Muscle layer of colon (tissue), 2 donors: ENCODE measurements around the gene ATP8A2.
"Not testable (repeated sequence)": the region's sequence is repeated elsewhere in the genome, so short reads cannot be mapped to it uniquely, and the experiment has no call there.

Experiments
- H3K27ac ChIP-seq: one replicate; pipeline ENCODE4 v1.7.0; 2013; ENCODE audit warnings: low read depth, mild to moderate bottlenecking, low read length, moderate library complexity
- H3K27me3 ChIP-seq, 2 donors: one replicate each; pipeline ENCODE4 v1.7.0; 2013; ENCODE audit warnings: low read length in 2 of 2, mild to moderate bottlenecking in 2 of 2; ENCODE audit not compliant: insufficient read depth in 2 of 2, control insufficient read depth in 1 of 2
- H3K36me3 ChIP-seq: one replicate; pipeline ENCODE4 v1.7.0; 2013; ENCODE audit warnings: mild to moderate bottlenecking, low read length; ENCODE audit not compliant: insufficient read depth
- H3K4me1 ChIP-seq: one replicate; pipeline ENCODE4 v1.7.0; 2013; ENCODE audit warnings: mild to moderate bottlenecking, low read length; ENCODE audit not compliant: insufficient read depth
- H3K4me3 ChIP-seq, 2 donors: one replicate each; pipeline ENCODE4 v1.7.0; 2013; ENCODE audit warnings: low read length in 2 of 2, low read depth in 1 of 2, mild to moderate bottlenecking in 1 of 2, moderate library complexity in 1 of 2
- H3K9ac ChIP-seq: one replicate; pipeline ENCODE4 v1.7.0; 2013; ENCODE audit warnings: low read length
- H3K9me3 ChIP-seq: one replicate; pipeline ENCODE4 v1.7.0; 2013; ENCODE audit warnings: mild to moderate bottlenecking, low read length
- donor health status: abdominal sarcoma.
- donor health status: Adenocarcinoma of cecum.

ATP8A2 gene

GRCh38 chr13:25570185-25570584 is 198.4 kb downstream of the ATP8A2 start:
- Histone ChIP-seq H3K36me3 (no peaks in the 10 kb centered on the region), H3K4me3 (no peak overlapping the region), H3K27ac (no peak overlapping the region), H3K4me1 (no peaks in the 10 kb centered on the region), H3K27me3 (no peaks in the 10 kb centered on the region), H3K9ac (no peak overlapping the region), H3K9me3 (no peaks in the 10 kb centered on the region)

- H3K9me3 ChIP-seq: no peaks in the 10 kb centered on the region
- H3K4me1 ChIP-seq: no peaks in the 10 kb centered on the region
- H3K4me3 ChIP-seq: no peak overlapping the region
- no peak overlapping the region for H3K27ac ChIP-seq
- H3K9ac ChIP-seq: no peak overlapping the region
- no peaks in the 10 kb centered on the region for H3K27me3 ChIP-seq
- H3K36me3 ChIP-seq: no peaks in the 10 kb centered on the region
Measured at GRCh38 chr13:25571237-25571636, 199.5 kb downstream of the ATP8A2 start.

GRCh38 chr13:25572171-25572570 is 200.4 kb downstream of the ATP8A2 start:
- H3K27ac ChIP-seq, H3K4me1 ChIP-seq, H3K27me3 ChIP-seq, H3K9ac ChIP-seq, H3K4me3 ChIP-seq, H3K9me3 ChIP-seq, H3K36me3 ChIP-seq: not testable (repeated sequence)

- no peak overlapping the region for H3K4me3 ChIP-seq
- H3K27me3 ChIP-seq: no peaks in the 10 kb centered on the region
- no peaks in the 10 kb centered on the region for H3K36me3 ChIP-seq
- no peak overlapping the region for H3K9ac ChIP-seq
- no peaks in the 10 kb centered on the region for H3K4me1 ChIP-seq
- no peak overlapping the region for H3K27ac ChIP-seq
- no peaks in the 10 kb centered on the region for H3K9me3 ChIP-seq
Measured at GRCh38 chr13:25574437-25575411, 202.9 kb downstream of the ATP8A2 start.

DNA sequence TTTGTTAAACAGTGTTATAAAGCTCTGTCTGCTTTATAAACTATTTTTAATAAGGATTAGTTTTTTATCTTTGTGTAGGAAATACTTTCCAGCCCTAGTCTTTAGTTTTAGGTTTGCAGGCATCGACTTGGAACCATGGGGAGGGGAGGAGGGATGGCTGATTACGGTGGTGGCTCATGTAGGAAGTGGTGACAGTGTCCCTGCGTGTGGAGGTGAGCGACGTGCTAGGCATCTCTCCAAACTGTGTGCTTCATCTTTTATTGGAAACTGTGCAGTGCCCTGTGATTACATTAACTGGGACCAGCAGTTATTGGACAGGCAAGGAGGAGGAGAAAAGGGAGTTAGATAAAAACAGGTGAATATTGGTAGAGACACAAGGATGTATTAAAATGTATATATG is 203.8 kb downstream of the ATP8A2 start:
- no peaks in the 10 kb centered on the region for H3K9me3 ChIP-seq
- no peak overlapping the region for H3K9ac ChIP-seq
- H3K27ac ChIP-seq: no peak overlapping the region
- H3K36me3 ChIP-seq: no peaks in the 10 kb centered on the region
- H3K27me3 ChIP-seq: no peaks in the 10 kb centered on the region
- no peaks in the 10 kb centered on the region for H3K4me1 ChIP-seq
- H3K4me3 ChIP-seq: no peak overlapping the region

DNA sequence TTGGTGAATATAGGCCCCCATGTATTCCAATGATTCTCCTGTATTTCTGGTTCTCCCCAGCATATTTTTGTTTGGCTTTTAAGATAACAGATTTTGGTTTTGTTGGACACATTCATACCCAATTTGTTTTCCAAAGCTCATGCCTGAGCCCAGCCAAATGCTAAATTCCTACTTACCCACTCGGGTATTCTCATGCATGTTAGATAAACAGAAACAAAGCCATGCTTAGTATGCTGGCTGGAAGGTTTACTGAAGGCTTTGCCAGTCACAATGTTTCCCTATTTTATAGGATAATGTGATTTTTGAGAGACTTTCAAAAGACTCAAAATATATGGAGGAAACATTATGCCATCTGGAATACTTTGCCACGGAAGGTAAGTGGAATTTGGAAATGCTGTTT is 206.8 kb downstream of the ATP8A2 start:
- no peaks in the 10 kb centered on the region for H3K4me1 ChIP-seq
- H3K4me3 ChIP-seq: no peak overlapping the region
- H3K36me3 ChIP-seq: no peaks in the 10 kb centered on the region
- no peaks in the 10 kb centered on the region for H3K27me3 ChIP-seq
- no peak overlapping the region for H3K9ac ChIP-seq
- H3K27ac ChIP-seq: no peak overlapping the region
- H3K9me3 ChIP-seq: no peaks in the 10 kb centered on the region

GRCh38 chr13:25579221-25579620 is 207.4 kb downstream of the ATP8A2 start:
- H3K36me3 ChIP-seq: no peaks in the 10 kb centered on the region
- no peak overlapping the region for H3K27ac ChIP-seq
- H3K9ac ChIP-seq: no peak overlapping the region
- H3K4me3 ChIP-seq: no peak overlapping the region
- H3K9me3 ChIP-seq: no peaks in the 10 kb centered on the region
- no peaks in the 10 kb centered on the region for H3K27me3 ChIP-seq
- no peaks in the 10 kb centered on the region for H3K4me1 ChIP-seq

GRCh38 chr13:25581351-25581750 is 209.6 kb downstream of the ATP8A2 start:
- H3K27ac ChIP-seq: no peak overlapping the region
- H3K4me1 ChIP-seq: no peaks in the 10 kb centered on the region
- H3K36me3 ChIP-seq: no peaks in the 10 kb centered on the region
- H3K27me3 ChIP-seq: no peaks in the 10 kb centered on the region
- no peak overlapping the region for H3K4me3 ChIP-seq
- H3K9me3 ChIP-seq: no peaks in the 10 kb centered on the region
- no peak overlapping the region for H3K9ac ChIP-seq

GRCh38 chr13:25584087-25584486 is 212.3 kb downstream of the ATP8A2 start:
- Histone ChIP-seq H3K27me3 (no peaks in the 10 kb centered on the region), H3K9me3 (no peaks in the 10 kb centered on the region), H3K4me1 (no peaks in the 10 kb centered on the region), H3K36me3 (no peaks in the 10 kb centered on the region), H3K9ac (no peak overlapping the region), H3K4me3 (no peak overlapping the region), H3K27ac (no peak overlapping the region)

DNA sequence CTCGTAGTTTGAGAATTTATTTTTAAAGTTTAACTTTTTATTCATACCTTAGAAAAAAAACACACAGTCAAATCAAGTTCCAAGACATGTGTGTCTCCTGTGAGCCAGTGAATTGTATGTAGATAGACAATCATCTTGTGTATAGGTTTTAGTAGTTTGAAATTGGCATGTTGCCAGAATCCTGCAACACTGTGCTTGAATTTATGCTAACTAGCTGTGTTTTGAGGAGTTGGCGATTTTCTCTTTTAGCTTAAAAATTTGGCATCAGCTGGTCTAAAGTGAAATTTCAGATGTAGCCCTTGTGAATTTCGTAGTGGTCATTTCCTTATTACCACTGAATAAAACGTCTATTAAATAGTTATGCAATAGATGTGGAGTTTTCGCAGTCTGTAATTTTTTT is 213.2 kb downstream of the ATP8A2 start:
- no peaks in the 10 kb centered on the region for H3K4me1 ChIP-seq
- H3K9ac ChIP-seq: no peak overlapping the region
- no peaks in the 10 kb centered on the region for H3K27me3 ChIP-seq
- no peaks in the 10 kb centered on the region for H3K36me3 ChIP-seq
- H3K9me3 ChIP-seq: no peaks in the 10 kb centered on the region
- H3K4me3 ChIP-seq: no peak overlapping the region
- H3K27ac ChIP-seq: no peak overlapping the region

DNA sequence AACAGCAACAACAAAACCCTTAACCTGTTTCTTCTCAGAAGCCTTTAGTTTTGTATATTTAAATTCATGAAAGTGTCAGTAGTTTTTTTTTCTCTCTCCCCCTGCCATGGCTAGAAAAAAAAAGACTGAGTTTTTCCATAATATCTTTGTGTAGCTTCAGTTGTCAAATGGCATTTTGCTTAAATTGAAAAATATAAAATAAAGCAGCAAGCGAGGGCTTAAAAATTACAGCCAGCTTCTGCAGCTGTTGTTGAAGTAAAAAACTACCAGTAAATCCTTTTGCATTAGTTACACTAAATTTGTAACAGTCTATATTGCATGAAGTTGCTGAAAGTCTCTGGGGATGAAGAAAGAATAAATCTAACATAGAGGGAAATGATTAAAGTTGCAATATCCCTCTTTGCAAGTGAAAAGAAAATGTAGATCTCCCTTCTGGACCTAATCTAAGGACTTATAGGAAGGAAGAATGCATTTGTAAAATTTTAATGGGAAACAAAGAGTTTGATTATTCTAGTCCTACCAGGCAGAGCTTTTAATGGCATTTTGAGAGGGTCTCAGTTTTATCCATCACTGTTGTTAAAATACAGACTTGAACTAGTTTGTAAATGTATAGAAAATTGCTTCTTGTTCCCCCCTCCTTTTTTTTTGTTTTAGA is 215.7 kb downstream of the ATP8A2 start:
- no peak overlapping the region for H3K9ac ChIP-seq
- no peak overlapping the region for H3K4me3 ChIP-seq
- no peaks in the 10 kb centered on the region for H3K27me3 ChIP-seq
- H3K9me3 ChIP-seq: no peaks in the 10 kb centered on the region
- H3K4me1 ChIP-seq: no peaks in the 10 kb centered on the region
- no peak overlapping the region for H3K27ac ChIP-seq
- no peaks in the 10 kb centered on the region for H3K36me3 ChIP-seq
